HCT116 (cell line): ENCODE measurements around the gene DDX56. TPM values are rescaled to one million over a fixed set of nuclear protein-coding genes. Genes with fewer than 3 reads are reported as not detected.

ENCODE experiments used
- ATAC-seq: fragments of 200-7000 bp; cut with Tn5 transposase; 2 replicates; pipeline ENCODE4 v1.9.1; 2020; ENCODE audit warnings: mild to moderate bottlenecking, moderate library complexity
- BruUV-seq: library from RNA; stranded (reverse); fragments of 400-500 nt; replicated peaks from 2 replicates; lab custom pipeline; 2021; lab: Mats Ljungman, UMichigan
- CTCF ChIA-PET: fragments of 300-600 bp; sonication (Branson Sonifier 250); formaldehyde crosslinking; loops from one replicate; lab custom pipeline; 2021; ENCODE audit warnings: antibody characterized with exemption; lab: Charles Lee
- POLR2A ChIA-PET: fragments of 300-600, 350-600 bp; sonication (Branson Sonifier 250); formaldehyde crosslinking; loops from one replicate; lab custom pipeline; 2021; ENCODE audit warnings: antibody characterized with exemption; lab: Charles Lee
- RAD21 ChIA-PET, 2 experiments: fragments of 300-600 bp; sonication (Branson Sonifier 250); formaldehyde crosslinking; loops; one replicate each; lab custom pipeline; 2023; ENCODE audit warnings: low total read pairs in 2 of 2; ENCODE audit not compliant: uncharacterized antibody in 2 of 2, unreplicated experiment in 2 of 2, low non-redundant PET in 1 of 2; lab: Charles Lee
- DNase-seq: peaks from one replicate; pipeline ENCODE4 v3.0.0-alpha.2; 2010; ENCODE audit warnings: low read depth, low spot score
- H2AFZ ChIP-seq: fragments of 200-600 bp; shearing (Covaris generic), sonication (generic); 2 replicates; pipeline ENCODE4 v1.6.1; 2017; ENCODE audit warnings: low read depth, mixed run types, mixed read lengths, antibody characterized with exemption, low read length; ENCODE audit not compliant: poor library complexity, severe bottlenecking
- H3K27ac ChIP-seq: 2 replicates; pipeline ENCODE4 v1.5.1; 2012; ENCODE audit warnings: low read depth, low read length
- H3K27me3 ChIP-seq: fragments of 200-600 bp; sonication (generic); 2 replicates; pipeline ENCODE4 v1.6.1; 2016; ENCODE audit warnings: mixed run types, low read length, mixed read lengths; ENCODE audit not compliant: insufficient read depth
- H3K36me3 ChIP-seq, 2 experiments: fragments of 200-500 bp in 1 of 2; fragments of 200-600 bp in 1 of 2; sonication (Bioruptor generic) in 1 of 2; sonication (generic) in 1 of 2; 2 replicates each; pipeline versions ENCODE4 v1.5.1 to v1.6.1; 2014 to 2016; ENCODE audit warnings: low read length in 2 of 2, inconsistent platforms in 1 of 2, mixed read lengths in 1 of 2, mixed run types in 1 of 2; ENCODE audit not compliant: insufficient read depth in 2 of 2, control insufficient read depth in 1 of 2
- H3K4me1 ChIP-seq, 2 experiments: fragments of 200-600 bp in 1 of 2; sonication (generic) in 1 of 2; 2 replicates each; pipeline versions ENCODE4 v1.5.1 to v1.6.1; 2012 to 2017; ENCODE audit warnings: low read length in 2 of 2, inconsistent platforms in 1 of 2, mild to moderate bottlenecking in 1 of 2, mixed read lengths in 1 of 2, mixed run types in 1 of 2, moderate library complexity in 1 of 2; ENCODE audit not compliant: insufficient read depth in 2 of 2, control insufficient read depth in 1 of 2
- H3K4me2 ChIP-seq: fragments of 200-600 bp; sonication (generic); 2 replicates; pipeline ENCODE4 v1.6.1; 2017; ENCODE audit warnings: mixed run types, low read length, mixed read lengths
- H3K4me3 ChIP-seq, 2 experiments: fragments of 200-600 bp in 1 of 2; sonication (generic) in 1 of 2; replicated peaks in 1 of 2; 2 replicates each; pipeline ENCODE4 v1.5.1; 2011 to 2016; ENCODE audit warnings: low read length in 2 of 2, control low read depth in 1 of 2, low read depth in 1 of 2, mild to moderate bottlenecking in 1 of 2, mixed read lengths in 1 of 2, mixed run types in 1 of 2
- H3K79me2 ChIP-seq: fragments of 200-600 bp; sonication (generic); 2 replicates; pipeline ENCODE4 v1.6.1; 2017; ENCODE audit warnings: mild to moderate bottlenecking, mixed run types, low read length, moderate library complexity, mixed read lengths; ENCODE audit not compliant: insufficient read depth
- H3K9ac ChIP-seq: fragments of 200-600 bp; sonication (generic); 2 replicates; pipeline ENCODE4 v1.6.1; 2016; ENCODE audit warnings: low read length, mixed read lengths
- H3K9me2 ChIP-seq: fragments of 200-600 bp; sonication (generic), shearing (Covaris generic); 2 replicates; pipeline ENCODE4 v1.6.1; 2017; ENCODE audit warnings: mixed run types, mild to moderate bottlenecking, moderate library complexity; ENCODE audit not compliant: insufficient read depth
- H3K9me3 ChIP-seq, 2 experiments: fragments of 200-500 bp in 1 of 2; fragments of 200-600 bp in 1 of 2; sonication (Bioruptor generic) in 1 of 2; sonication (generic) in 1 of 2; 2 replicates each; pipeline ENCODE4 v1.6.1; 2014 to 2017; ENCODE audit warnings: low read length in 2 of 2, mixed read lengths in 2 of 2, inconsistent platforms in 1 of 2, low read depth in 1 of 2, mild to moderate bottlenecking in 1 of 2, mixed run types in 1 of 2, moderate library complexity in 1 of 2; ENCODE audit not compliant: control insufficient read depth in 1 of 2, insufficient read depth in 1 of 2
- H4K20me1 ChIP-seq: fragments of 200-600 bp; sonication (generic), shearing (Covaris generic); 2 replicates; pipeline ENCODE4 v1.6.1; 2017; ENCODE audit warnings: mixed run types, mild to moderate bottlenecking, moderate library complexity; ENCODE audit not compliant: insufficient read depth
- CBX3 ChIP-seq: IDR thresholded peaks from 2 replicates; pipeline ENCODE4 v1.6.1; 2012; ENCODE audit warnings: low read depth
- EGR1 ChIP-seq: IDR thresholded peaks from 2 replicates; pipeline ENCODE4 v1.6.1; 2012; ENCODE audit warnings: low read depth
- EZH2phosphoT487 ChIP-seq: fragments of 200-600 bp; IDR thresholded peaks from 2 replicates; pipeline ENCODE4 v1.6.1; 2018; ENCODE audit warnings: antibody characterized with exemption, borderline replicate concordance
- FOSL1 ChIP-seq: IDR thresholded peaks from 2 replicates; pipeline ENCODE4 v1.6.1; 2012; ENCODE audit warnings: low read depth
- JUND ChIP-seq: IDR thresholded peaks from 2 replicates; pipeline ENCODE4 v1.6.1; 2012
- POLR2A ChIP-seq: IDR thresholded peaks from 2 replicates; pipeline ENCODE4 v1.7.0; 2011; ENCODE audit warnings: borderline replicate concordance; ENCODE audit not compliant: insufficient read depth, insufficient read length; ENCODE audit errors: extremely low read depth
- RAD21 ChIP-seq: IDR thresholded peaks from 2 replicates; pipeline ENCODE4 v1.6.1; 2012; ENCODE audit warnings: low read depth, mild to moderate bottlenecking
- SP1 ChIP-seq: IDR thresholded peaks from 2 replicates; pipeline ENCODE4 v1.6.1; 2012; ENCODE audit warnings: low read depth
- SRF ChIP-seq: IDR thresholded peaks from 2 replicates; pipeline ENCODE4 v1.6.1; 2012; ENCODE audit warnings: low read depth
- TCF7L2 ChIP-seq: IDR thresholded peaks from 2 replicates; pipeline ENCODE4 v1.7.0; 2011; ENCODE audit warnings: borderline replicate concordance, inconsistent platforms; ENCODE audit not compliant: insufficient read depth, insufficient read length; ENCODE audit errors: extremely low read depth
- YY1 ChIP-seq: IDR thresholded peaks from 2 replicates; pipeline ENCODE4 v1.6.1; 2011; ENCODE audit warnings: low read length, low read depth, moderate library complexity, mild to moderate bottlenecking; ENCODE audit not compliant: insufficient replicate concordance; ENCODE audit errors: extremely low read depth
- intact Hi-C: fragments of 100-400 bp; cut with micrococcal nuclease; formaldehyde crosslinking; loops from 2 replicates; pipeline ENCODE4 v1.10.0; 2022
- total RNA-seq: library from RNA; stranded (reverse); gene quantifications from one replicate; pipeline ENCODE4 v1.2.1, GENCODE V29; 2021; ENCODE audit not compliant: unreplicated experiment
- TF ChIP-seq, protein P1 (sequence below): IDR thresholded peaks from 2 replicates; pipeline ENCODE4 v1.6.1; 2012; ENCODE audit warnings: low read depth
- TF ChIP-seq, protein P2 (sequence below): IDR thresholded peaks from 2 replicates; pipeline ENCODE4 v1.6.1; 2011; ENCODE audit warnings: mild to moderate bottlenecking, low read length, moderate library complexity; ENCODE audit not compliant: insufficient replicate concordance; ENCODE audit errors: extremely low read depth
- TF ChIP-seq, protein P3 (sequence below): IDR thresholded peaks from 2 replicates; pipeline ENCODE4 v1.6.1; 2012
- TF ChIP-seq, protein P4 (sequence below), 3 experiments: fragments of 200-600 bp in 1 of 3; sonication (generic) in 1 of 3; IDR thresholded peaks in 2 of 3; conservative IDR thresholded peaks in 1 of 3; 2 replicates each; pipeline ENCODE4 v1.5.1; 2012 to 2017; ENCODE audit warnings: low read depth in 2 of 3, low read length in 2 of 3, antibody characterized with exemption in 1 of 3, borderline replicate concordance in 1 of 3, control low read depth in 1 of 3, mild to moderate bottlenecking in 1 of 3, mixed read lengths in 1 of 3, mixed run types in 1 of 3, moderate library complexity in 1 of 3; ENCODE audit not compliant: insufficient read depth in 1 of 3

Gene DDX56
- total RNA-seq, 1 experiment from 2014 or later = 119 TPM

DNA sequence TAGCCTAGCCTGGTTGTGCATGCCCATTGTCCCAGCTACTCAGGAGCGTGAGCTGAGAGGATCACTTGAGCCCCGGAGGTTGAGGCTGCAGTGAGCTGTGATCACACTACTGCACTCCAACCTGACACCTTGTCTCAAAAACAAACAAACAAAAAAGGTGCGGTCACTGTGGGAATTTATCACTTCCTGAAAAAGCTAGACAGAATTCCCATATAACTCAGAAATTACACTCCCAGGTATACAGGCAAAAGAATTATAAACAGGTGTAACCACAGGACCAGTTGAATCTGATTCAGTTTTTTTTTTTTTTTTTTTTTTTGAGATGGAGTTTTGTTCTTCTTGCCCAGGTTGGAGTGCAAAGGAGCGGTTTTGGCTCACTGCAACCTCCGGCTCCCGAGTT is 29.5 kb upstream of the DDX56 start (continued):
- TF ChIP-seq, protein P1, sequence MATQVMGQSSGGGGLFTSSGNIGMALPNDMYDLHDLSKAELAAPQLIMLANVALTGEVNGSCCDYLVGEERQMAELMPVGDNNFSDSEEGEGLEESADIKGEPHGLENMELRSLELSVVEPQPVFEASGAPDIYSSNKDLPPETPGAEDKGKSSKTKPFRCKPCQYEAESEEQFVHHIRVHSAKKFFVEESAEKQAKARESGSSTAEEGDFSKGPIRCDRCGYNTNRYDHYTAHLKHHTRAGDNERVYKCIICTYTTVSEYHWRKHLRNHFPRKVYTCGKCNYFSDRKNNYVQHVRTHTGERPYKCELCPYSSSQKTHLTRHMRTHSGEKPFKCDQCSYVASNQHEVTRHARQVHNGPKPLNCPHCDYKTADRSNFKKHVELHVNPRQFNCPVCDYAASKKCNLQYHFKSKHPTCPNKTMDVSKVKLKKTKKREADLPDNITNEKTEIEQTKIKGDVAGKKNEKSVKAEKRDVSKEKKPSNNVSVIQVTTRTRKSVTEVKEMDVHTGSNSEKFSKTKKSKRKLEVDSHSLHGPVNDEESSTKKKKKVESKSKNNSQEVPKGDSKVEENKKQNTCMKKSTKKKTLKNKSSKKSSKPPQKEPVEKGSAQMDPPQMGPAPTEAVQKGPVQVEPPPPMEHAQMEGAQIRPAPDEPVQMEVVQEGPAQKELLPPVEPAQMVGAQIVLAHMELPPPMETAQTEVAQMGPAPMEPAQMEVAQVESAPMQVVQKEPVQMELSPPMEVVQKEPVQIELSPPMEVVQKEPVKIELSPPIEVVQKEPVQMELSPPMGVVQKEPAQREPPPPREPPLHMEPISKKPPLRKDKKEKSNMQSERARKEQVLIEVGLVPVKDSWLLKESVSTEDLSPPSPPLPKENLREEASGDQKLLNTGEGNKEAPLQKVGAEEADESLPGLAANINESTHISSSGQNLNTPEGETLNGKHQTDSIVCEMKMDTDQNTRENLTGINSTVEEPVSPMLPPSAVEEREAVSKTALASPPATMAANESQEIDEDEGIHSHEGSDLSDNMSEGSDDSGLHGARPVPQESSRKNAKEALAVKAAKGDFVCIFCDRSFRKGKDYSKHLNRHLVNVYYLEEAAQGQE = no peak
- TF ChIP-seq, protein P2, sequence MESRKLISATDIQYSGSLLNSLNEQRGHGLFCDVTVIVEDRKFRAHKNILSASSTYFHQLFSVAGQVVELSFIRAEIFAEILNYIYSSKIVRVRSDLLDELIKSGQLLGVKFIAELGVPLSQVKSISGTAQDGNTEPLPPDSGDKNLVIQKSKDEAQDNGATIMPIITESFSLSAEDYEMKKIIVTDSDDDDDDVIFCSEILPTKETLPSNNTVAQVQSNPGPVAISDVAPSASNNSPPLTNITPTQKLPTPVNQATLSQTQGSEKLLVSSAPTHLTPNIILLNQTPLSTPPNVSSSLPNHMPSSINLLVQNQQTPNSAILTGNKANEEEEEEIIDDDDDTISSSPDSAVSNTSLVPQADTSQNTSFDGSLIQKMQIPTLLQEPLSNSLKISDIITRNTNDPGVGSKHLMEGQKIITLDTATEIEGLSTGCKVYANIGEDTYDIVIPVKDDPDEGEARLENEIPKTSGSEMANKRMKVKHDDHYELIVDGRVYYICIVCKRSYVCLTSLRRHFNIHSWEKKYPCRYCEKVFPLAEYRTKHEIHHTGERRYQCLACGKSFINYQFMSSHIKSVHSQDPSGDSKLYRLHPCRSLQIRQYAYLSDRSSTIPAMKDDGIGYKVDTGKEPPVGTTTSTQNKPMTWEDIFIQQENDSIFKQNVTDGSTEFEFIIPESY = no peak
- TF ChIP-seq YY1 (no peak), SP1 (no peak), TCF7L2 (no peak), EZH2phosphoT487 (no peak), JUND (no peak)
- TF ChIP-seq, protein P3, sequence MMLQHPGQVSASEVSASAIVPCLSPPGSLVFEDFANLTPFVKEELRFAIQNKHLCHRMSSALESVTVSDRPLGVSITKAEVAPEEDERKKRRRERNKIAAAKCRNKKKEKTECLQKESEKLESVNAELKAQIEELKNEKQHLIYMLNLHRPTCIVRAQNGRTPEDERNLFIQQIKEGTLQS = no peak

DNA sequence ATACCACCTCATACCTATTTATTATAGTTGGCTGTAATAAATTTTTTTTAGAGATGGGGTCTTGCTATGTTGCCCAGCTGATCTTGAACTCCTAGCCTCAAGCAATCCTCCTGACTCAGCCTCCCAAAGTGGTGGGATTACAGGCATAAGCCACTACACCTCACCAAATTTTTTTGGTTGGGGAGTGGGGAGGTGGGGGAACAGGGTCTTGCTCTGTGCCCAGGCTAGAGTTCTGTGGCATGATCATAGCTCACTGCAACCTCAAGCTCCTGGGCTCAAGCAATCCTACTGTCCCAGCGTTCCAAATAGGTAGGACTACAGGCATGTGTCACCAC is 28.8 kb upstream of the DDX56 start:
- Histone ChIP-seq H3K9me3 (no peaks in the 10 kb centered on the region), H3K9me2 (no peaks in the 10 kb centered on the region), H3K4me2 (no peak overlapping the region), H2AFZ (no peak overlapping the region)
- TF ChIP-seq YY1 (no peak), RAD21 (no peak), POLR2A (no peak), FOSL1 (no peak), CBX3 (no peak), TCF7L2 (no peak), SRF (no peak), EZH2phosphoT487 (no peak), EGR1 (no peak)
- TF ChIP-seq, protein P2 = no peak
- TF ChIP-seq, protein P4, sequence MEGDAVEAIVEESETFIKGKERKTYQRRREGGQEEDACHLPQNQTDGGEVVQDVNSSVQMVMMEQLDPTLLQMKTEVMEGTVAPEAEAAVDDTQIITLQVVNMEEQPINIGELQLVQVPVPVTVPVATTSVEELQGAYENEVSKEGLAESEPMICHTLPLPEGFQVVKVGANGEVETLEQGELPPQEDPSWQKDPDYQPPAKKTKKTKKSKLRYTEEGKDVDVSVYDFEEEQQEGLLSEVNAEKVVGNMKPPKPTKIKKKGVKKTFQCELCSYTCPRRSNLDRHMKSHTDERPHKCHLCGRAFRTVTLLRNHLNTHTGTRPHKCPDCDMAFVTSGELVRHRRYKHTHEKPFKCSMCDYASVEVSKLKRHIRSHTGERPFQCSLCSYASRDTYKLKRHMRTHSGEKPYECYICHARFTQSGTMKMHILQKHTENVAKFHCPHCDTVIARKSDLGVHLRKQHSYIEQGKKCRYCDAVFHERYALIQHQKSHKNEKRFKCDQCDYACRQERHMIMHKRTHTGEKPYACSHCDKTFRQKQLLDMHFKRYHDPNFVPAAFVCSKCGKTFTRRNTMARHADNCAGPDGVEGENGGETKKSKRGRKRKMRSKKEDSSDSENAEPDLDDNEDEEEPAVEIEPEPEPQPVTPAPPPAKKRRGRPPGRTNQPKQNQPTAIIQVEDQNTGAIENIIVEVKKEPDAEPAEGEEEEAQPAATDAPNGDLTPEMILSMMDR (IDR thresholded peaks at IDR 0.05 in 2 of 3, conservative IDR thresholded peaks at IDR 0.05 in 1 of 3; ENCODE audit: borderline replicate concordance in 1 of 3, insufficient read depth in 1 of 3, low read depth in 2 of 3, low read length in 2 of 3) = no peak
- TF ChIP-seq, all 23 proteins: peak for 0
- DNase-seq (no peak), ATAC-seq (no peak)
- Histone ChIP-seq H4K20me1 (no peaks in the 10 kb centered on the region), H3K4me1 (peaks cover 8 to 17% of the 10 kb centered on the region in 2 experiments; a peak in 3 of 4 replicates), H3K27me3 (no peaks in the 10 kb centered on the region), H3K27ac (no peak overlapping the region), H3K4me3 (no peak overlapping the region), H3K79me2 (peaks cover 6% of the 10 kb centered on the region), H3K36me3 (no peaks in the 10 kb centered on the region), H3K9ac (no peak overlapping the region)
- intact Hi-C loops = no loop called here
- ChIA-PET CTCF (no interaction called here), RAD21 (no interaction called here), POLR2A (no interaction called here)
- BruUV-seq = no TSS peak
